HG02938 (cell line): ENCODE data around the gene PIGM.
"Not testable (repeated sequence)": the region's sequence is repeated elsewhere in the genome, so short reads cannot be mapped to it uniquely, and the experiment has no call there.

ENCODE experiments used
- ATAC-seq: cut with Tn5 transposase; IDR thresholded peaks from one replicate; pipeline ENCODE4 v1.9.1; 2021; ENCODE audit warnings: mild to moderate bottlenecking, moderate library complexity; ENCODE audit not compliant: unreplicated experiment

PIGM gene

DNA sequence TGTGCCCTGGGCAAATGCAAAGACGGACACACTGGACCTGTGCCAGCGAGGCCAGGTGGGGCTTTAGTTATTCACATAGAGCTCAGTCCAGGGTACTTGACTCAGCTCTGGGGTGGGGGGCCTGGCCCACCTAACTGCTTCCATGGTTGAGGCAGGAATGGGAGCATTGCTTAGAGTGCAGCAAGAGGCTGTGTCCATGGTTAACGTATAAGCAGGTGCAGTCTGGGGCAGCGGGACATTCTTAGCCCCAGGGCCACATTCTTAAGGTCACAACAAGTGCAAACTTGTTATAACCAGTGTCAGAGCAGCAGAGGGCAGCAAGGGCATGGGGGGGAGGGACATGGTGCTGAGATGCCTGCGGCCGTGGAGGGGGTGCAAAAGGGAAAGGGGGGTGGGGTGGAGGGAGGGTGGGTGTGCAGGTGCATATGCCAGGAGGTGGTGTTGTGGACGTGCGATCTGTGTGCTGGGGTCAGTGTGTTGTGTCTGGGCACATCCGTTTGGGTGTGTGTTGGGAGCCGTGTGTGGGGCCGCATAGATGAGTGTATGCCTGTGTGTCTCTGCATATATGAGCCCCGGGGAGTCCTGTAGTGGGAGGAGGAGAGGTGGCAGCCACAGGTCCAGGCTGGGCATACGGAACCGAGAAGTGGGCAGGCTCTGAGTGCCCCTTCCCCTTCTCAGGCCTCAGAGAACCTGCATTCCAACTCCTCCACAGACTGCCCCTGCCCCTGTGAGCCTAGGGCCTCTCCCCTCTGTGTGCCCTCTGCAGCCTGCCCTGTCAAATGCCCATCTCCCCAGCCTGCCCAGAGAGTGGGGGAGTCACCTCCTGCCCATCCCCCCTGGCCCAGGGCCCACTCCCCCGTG, 29.8 kb upstream of the PIGM start:
- ATAC-seq = no peak

DNA sequence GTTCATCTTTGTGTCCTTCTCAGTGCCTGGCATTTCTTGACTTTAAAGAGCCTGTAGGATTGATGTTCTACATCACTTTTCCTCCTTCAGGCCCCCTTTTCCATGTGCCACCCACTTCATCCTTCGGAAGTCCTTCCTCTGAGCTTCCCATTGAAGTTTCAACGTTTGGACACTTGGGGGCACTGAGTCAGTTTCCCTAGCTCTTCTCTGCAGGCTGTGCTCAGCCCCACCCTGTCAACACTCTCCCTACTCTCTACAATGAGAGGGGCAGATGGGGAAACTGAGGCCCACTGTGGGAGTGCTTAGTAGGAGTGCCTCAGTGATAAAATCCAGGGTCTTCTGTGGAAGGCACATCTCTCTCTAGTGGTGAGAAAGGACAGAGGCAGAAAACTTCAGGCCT, 26.3 kb upstream of the PIGM start:
- no peak for ATAC-seq

DNA sequence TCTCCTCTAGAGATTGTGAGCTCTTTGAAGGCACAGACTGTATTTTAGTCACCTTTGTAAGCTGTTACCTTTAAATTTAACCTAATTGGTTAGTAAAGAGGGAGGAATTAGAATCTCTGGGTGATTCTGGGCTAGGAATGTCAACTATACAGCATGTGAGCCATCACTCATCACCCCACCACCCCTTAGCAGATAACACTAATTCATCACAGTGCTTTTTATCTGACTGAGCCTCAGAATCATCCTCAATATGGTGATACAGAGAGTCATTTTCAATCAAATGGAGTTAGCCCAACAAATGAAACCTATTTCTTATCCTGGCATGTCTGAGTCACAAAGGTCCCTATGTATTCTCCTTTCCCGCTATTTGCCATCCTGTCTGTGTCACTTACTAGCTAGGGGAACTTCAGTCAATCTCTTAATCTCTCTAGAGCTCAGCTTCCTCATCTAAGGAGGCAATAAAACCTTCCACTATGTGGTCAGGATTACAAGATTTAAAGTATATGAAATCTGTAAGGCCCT, 24.9 kb upstream of the PIGM start:
- ATAC-seq = no peak

DNA sequence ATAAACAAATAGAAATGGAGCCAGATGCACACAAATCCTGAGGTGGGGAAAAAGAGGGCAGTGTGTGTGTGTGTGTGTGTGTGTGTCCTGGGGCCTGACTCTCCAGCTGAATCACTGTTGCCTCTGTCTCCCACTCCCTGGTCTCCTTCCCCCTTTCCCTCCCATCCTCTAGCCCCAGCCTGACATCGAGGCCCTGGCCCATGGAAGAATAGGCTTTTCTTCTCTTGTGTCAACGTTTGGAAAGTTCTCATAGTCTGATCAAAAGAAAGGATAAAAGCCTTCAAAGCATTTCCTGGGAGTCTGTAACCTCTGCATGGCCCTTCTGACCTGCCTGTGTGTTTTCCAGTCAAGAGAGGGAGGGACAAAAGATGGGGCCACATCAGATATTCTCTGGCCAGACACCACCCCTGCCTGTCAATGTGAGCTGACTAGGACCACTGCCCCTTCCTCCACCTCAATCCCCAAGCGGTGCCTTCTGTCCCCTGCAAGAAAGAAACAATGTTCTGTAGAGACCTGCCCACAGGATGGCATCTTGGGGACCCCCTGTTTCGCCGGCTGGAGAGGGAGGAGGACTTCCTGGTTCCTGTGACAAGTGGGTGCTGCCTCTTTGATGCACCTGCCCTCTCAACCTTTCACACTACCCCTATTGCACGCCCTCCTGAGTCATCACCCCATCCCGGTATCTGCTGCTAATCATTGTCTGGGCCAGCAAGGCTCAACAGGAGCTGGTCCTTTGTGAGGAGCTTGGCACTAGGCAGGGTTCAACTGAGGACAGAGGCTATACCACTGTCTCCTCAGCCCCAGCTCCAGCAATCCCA, 22.0 kb upstream of the PIGM start:
- no peak for ATAC-seq

DNA sequence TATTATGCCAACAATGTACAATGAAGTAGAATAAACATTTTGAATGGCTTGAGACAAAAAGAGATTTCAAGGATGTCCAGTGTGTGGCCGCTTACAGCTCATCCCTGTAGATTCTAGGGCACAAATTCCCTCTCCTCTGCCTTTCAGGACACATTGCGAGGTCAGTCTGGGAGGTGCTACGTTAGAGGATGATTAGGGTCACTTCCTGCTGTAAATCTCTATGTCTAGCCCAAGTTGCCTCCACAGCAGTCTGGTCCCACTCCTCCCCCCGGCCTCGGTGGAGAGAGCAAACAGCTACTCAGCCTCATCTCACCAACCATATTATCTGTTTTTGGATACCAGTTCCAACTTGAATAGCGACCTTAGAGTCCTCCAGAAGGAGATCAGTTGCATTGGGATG, 21.1 kb upstream of the PIGM start:
- ATAC-seq = no peak

DNA sequence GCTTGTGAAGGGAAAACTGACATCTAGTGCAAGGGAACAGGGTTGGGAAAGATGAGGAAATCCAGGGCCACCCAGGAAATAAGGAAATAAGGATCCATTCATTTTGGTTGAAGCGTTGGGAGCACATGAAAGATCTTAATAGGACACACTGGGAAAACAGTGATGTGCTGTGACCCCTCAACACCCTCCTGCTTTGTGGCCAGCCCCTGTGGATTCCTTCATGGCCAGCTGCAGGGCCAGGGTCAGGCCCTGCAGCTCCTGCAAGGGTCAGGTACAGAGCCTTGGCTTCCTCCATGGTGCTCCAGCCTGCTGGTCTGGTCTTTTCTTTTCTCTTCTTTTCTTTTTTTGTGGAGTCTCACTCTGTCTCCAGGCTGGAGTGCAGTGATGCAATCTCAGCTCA, 18.8 kb upstream of the PIGM start:
- no peak for ATAC-seq

DNA sequence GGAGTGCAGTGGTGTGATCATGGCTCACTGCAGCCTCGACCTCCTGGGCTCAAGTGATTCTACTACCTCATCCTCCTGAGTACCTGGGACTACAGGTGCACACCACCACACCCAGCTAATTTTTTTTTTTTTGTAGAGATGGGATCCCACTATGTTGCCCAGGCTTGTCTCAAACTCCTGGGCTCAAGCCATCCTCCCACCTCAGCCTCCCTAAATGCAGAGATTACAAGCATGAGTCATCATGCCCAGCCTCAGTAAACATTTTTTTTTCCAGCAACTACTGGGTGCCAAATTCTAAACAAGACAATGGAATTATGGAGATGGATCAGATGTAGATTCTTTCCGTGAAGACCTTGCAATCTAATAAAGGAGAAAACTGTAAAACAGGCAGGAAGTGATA, 18.4 kb upstream of the PIGM start:
- ATAC-seq = not testable (repeated sequence)

DNA sequence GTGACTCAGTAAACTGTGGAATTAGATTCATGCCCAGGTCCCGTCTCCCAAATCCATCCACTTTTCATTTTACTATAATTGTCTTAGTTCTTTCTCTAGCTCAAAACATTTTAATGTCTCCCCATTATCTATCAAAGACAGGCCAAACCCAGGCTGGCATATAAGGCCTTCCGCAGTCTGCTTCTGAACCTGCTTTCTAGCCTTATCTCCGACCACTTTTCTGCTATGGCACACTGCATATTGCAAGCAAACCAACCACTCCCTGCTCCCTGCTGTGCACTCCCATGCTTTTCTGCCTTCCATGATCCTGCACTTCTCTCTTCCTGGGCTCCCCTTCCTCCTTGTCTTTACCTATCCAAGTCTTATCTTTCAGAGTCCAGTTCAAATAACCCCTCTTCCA, 17.3 kb upstream of the PIGM start:
- no peak for ATAC-seq

DNA sequence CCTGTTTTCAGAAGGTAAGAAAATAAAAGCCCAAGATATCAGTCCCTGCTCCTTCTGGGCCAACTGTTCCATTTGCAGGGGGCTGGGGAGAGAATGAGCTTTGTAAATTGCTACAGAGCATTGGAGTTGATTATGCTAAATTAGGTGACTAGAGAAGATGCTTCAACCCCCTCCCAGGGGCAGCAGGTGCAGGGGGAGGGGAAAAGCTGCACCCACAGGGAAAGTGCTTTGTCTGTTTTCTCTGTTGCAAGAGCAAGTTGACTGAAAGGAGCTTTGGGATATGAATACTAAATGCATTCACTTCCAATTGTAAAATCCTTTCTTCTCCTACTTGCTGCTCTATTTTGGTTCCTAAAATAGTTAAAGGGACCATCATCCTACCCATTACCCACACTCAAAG, 16.5 kb upstream of the PIGM start:
- ATAC-seq = no peak

DNA sequence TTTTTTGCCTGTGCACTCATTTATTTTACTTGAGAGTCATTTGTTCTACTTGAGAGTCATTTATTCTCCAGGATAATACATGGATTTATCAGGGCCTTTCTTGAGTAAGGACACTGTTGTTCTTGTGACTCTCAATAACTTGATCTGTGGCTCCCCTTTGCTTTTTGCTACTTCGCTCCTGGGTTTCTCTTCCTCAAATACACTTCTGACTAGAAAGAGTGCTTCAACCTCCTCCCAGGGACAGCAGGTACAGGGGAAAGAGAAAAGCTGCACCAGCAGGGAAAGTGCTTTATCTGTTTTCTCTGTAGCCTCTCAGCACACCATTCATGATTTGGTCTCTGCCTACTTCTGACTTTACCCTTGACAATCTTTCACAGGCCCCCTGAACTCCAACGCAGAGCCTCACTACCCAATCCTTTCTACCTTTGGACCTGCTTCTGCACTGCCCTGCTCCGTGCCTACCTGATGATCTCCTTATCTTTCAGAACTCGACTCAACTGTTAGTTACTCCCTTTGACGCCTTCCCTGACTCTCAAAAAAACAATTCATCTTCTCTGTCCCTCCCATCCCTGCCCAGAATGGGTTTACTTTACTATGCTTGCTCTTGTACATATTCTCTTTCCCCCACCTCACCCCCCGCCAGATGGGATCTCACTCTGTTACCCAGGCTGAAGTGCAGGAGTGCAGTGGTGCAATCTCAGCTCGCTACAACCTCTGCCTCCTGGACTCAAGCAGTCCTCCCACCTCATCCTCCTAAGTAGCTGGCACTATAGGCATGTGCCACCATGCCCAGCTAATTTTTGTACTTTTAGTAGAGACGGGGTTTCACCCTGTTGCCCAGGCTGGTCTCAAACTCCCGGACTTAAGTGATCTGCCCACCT, 15.6 kb upstream of the PIGM start:
- ATAC-seq = peak; percentile 40

DNA sequence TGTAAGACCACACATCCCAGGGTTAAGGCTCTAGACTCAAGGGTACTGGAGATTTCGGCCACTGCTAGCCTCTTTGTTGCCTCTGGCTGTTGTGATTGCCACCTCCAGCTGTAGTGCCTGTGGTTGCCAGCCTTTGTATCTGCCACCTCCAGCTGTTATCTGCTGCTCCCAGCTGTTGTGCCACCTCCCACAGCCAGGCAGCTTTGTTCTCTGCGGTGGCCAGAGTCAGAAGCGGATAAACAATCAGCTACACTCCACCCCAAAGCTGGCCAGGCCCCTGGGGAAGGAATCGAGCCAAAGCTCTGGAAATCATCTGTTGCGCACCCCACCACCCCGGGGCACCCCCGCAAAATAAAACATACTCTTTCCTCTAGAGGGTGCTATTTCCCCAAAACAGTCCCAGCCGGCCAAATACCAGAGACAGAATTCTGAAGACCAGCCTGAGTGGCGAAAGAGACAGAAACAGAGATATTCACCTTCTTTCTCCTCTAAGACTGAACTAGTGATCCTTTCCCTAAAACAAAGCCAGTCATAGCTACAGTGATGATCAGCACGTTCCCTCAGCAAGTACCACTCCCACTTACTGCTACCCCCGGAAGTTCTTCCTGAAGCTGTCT, 14.8 kb upstream of the PIGM start:
- ATAC-seq = peak; percentile 85

DNA sequence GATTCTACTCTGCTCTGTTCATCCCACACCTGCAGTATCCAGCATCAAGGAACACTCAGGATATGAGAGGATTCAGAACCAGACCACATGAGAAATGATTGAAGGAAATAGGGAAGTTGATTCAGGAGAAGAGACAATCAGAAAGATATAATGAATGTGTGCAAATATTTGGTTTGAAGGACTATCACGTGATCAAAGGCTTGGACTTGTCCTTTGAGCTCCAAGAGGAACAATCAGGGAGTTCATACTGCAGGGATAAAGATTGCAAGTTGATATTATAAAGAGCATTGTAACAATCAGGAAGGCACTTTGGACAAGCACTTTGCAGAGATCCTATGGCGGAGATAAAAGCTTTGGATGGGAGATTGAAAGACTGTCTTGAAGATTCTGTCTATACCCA, 13.9 kb upstream of the PIGM start:
- no peak for ATAC-seq

DNA sequence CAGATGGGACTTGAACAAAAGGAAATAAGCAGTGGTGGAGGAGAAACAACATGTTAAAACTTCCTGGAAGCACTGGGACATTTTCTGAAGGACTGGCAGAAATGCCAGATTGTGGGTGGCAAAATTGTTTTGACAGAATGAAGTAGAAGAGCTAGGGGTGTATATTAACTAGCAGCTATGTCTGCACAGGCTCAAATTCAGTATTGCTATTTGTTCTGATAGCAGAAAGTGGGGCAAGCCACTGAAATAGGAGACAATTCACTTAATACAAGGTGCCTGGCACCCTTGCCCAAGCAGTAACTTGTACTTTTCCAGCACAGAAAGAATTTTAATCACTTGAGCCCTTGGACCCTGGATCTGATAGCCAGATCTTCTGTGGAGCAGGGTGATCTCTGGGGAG, 11.8 kb upstream of the PIGM start:
- no peak for ATAC-seq

DNA sequence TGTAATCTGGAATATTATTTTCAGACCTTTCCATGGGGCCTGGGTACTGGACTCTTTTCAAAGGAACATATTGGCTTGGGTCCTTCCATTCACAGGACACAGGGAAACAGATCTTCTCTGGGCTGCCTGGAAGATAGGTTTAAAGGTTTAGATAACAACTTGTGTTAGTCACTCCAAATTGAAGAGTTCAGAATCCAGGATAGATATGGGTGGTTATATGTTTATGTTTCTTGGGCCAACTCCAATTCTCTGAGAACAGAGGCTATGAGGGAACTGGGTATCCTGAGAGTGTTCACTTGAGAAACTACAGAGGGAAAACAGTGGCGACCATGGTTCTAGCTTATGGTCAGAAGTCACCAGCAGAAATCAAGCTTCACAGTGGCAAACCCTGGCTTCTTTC, 8.7 kb upstream of the PIGM start:
- ATAC-seq = no peak

DNA sequence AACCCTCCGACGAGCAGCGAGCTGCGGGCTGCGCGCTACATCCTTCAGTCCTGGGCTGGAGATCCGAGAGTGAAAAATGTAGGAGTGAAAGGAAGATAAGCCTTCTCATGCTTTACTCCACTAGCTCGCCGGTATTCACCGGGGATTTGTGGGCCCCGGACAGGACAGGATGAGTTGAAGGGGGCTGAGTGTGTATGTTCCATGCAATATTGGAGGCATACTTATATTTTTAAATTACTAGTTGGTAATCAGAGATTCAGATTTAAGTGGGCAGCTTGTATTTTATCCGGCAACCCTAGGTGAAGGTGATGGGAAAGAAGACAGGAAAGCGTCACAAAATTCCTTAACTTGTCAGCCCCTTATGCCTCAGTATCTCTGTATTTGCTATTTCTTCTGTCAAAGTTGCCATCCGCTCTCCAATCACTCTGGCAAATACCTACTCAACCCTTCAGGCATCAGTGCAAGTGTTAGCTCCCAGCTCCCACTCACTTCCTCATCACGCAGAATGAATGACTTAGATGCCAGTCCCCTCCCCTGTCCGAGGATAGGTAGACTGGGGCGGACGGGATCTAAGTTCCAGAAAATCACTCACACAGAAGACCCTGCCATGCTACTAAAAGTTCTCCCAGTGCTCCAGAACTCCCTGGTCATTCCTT, 503 bp upstream of the PIGM start:
- ATAC-seq = no peak

DNA sequence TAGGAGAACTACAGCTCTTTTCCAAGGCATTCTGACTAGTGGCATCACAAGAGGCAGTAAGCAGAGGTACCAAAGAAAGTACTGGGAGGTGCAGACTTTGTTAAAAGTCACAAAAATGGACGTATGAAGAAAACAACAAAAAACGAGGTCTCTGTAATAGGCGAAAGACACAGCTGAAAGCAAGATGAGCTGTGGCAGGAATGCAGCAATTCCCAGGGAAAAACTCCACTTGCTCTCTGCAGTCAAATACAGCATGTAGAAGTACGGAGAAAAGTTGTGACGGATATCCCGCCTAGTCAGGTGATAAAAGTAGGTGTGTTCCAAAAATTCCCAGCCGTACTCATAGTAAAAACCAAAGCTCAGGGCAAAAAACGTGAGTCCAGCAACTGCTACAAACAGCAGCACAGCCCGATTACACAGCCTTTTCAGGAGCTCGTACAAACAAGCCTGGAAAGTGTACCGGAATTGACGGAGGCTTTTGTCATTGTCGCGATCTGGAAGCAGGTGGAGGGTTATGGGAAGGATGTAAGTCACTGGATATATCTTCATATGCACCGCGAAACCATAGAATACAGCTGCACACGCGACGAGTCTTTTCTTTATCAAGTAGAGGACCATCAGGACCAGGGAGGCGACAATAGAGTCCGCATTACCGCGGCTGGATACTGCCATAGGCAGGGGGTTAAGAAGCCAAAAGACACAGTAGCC, 979 bp downstream of the PIGM start:
- peak; percentile 8 for ATAC-seq

DNA sequence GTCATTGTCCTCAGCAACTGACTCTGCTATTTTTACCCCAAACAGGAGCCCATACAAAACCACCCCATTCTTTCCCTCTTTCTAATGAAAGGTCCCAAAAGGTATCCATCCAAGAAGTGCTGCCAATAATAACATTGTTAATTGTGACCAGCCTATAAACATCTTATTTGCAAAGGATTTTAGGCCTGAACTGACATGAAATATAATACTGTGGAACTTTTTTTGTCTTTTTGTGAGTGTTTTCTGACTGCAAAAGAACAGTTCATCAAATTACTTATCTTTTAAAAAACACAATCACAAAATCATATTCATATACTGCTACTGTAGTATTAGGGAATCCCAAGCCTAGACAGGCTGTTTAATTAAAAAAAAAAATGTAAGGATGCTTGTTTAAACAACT, 3.4 kb downstream of the PIGM start:
- ATAC-seq = no peak

DNA sequence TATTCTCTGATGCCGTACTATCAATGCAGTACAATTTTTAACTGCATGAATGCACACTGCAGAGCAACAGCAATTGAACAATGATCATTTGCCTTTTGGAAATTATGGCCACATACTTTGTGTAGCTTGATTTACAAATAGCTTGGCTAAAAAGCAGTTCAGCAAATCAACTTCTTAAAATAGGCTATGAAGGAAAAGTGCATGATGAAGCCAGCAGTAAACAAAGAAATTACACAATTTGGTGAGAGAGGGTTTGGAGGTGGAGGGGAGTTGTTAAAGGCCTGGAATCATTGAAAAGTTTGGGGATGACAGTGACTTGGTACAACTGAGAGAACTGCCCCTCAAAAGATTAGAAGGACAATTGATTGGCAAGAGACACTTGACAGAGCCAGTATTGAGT, 6.5 kb downstream of the PIGM start:
- no peak for ATAC-seq

DNA sequence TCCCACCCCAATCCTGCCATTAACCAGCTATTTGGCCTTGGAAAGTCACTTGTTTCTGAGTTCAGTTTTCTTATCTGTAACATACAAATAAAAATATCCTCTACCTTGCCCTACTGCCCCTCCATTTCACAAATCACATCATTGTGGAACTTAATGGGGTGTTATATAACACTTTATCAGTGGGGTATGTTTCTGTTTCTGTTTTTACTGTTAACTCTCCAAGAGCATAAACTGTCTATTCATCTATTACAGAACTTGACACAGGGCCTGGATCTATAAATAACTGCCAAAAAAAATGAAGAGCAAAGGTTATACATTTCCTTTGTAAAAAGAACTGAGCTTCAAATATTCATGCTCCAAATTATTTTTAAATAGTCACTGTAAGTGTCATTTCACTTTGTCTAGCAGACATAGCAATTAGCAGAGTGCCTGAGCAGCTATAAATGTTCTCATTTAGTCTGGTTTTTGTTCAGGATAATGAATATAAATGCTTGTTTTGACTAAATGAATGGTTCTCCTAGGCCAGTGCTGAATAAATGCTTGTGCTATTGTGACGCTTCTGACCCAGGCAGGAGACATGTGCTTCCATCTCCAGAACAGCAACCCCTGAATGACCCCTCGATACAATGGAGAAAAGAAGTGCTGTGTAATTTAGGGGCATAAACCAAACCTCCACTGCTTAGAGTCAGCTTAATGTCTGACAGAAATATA, 7.4 kb downstream of the PIGM start:
- no peak for ATAC-seq
